ENCODE measurements around the gene TMEM207.
"Not testable (repeated sequence)": the region's sequence is repeated elsewhere in the genome, so short reads cannot be mapped to it uniquely, and the experiment has no call there.

The TMEM207 gene

DNA sequence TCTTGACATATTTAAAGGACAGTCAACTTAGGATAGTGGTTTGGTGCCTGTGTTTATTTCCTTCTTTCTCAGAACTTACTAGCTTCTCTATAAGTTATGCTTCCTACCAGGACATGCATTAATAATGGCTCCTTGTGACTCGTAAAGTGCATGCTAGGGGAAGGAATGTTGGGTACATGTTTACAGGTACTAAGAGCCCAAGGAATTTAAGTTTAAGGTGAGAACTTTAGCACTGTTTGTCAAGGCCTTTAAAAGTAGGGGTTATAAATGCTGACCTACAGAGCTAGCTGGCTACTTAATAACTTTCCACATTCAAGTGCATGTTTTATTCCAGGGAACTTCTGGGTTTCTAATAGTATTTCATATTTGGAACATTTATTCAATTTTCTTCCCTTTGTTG, at the start of gene TMEM207:
TMEM207 (minus strand) TSS at position 101 of the 400 bp plus-strand sequence; CDS start at position 9, 92 bp downstream.
- DNase-seq, result no peak

GRCh38 chr3:190499122-190499521, 49.4 kb upstream of the TMEM207 start:
- no peak for DNase-seq

GRCh38 chr3:190498293-190498692, 48.6 kb upstream of the TMEM207 start:
- DNase-seq, result no peak

DNA sequence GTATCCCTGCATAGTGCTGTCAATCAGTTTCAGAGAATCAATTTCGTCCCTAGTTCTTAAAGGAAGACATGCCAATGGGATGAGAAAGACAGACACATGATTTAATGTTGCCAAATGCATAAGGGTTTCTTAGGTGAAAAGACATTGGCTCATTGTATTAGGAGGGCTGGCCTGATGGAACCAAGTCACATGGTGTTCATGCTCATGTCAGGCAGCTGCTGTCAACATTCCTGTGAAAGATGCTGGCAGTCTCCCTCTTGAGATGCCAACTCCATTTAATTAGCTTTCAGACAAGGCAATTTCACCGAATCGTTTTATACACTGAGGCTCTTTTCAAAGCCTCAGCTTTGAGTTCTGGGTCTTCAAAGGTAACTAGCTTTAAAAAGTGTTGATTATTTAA, 48.1 kb upstream of the TMEM207 start:
- DNase-seq, result no peak

DNA sequence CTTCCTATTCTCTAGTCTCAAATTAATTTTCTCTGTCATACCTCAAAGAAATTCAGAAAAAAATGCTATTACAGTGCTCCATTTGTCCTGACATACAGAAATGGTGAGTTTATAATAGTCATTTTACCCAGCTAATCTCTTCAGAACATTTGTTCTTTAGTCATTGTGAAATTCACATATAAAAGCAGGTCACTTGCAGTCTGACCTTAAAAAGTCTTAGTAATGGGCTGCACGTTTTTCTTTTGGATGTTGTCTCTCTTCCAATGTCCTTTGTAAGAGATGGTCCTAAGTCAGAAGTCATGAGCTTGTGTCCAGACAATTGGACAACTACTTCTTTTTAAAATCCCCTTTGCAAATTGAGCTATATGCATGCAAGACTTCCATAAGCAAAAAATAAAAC, 47.2 kb upstream of the TMEM207 start:
- no peak for DNase-seq

DNA sequence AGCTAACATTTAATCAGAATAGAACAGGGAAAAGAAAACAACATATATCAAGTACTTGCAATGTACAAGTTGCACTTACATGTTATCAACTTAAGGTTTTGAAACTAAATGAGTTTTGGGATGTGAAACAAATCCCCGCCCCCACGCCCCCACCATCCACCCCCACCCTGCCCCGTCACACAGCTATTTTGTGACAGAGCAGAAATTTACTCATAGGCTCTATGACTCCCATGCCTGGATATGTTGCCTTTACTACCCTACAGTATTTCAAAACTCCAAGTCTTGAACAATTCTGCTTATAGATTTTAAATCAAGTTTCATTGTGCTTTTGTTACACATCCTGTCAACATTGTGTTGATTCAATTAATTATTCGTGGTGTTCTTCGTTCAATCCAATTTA, 46.1 kb upstream of the TMEM207 start:
- no peak for DNase-seq

GRCh38 chr3:190495354-190495753, 45.7 kb upstream of the TMEM207 start:
- DNase-seq, result no peak

GRCh38 chr3:190494907-190495306, 45.2 kb upstream of the TMEM207 start:
- DNase-seq, result no peak

DNA sequence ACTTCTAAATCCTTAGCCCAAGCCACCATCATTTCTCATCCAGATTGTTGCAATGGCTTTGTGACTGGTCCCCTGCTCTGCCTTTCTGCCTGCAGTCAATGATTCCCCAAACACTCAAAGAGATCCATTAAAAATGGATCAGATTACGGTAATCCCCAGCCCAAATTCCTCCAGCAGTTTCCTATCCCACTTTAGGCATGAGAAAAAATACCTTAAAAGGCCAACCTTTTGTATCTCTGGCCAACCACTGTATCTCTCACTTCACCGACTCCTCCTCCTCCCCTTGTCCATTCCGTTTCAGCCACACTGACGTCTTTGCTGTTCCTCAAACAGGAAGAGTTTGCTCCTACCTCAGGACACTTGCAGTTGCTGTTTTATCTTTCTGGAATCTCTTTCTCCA, 43.3 kb upstream of the TMEM207 start:
- no peak for DNase-seq

- no peak for DNase-seq
These were observed 42.4 kb upstream of the TMEM207 start for GRCh38 chr3:190492129-190492528.

DNA sequence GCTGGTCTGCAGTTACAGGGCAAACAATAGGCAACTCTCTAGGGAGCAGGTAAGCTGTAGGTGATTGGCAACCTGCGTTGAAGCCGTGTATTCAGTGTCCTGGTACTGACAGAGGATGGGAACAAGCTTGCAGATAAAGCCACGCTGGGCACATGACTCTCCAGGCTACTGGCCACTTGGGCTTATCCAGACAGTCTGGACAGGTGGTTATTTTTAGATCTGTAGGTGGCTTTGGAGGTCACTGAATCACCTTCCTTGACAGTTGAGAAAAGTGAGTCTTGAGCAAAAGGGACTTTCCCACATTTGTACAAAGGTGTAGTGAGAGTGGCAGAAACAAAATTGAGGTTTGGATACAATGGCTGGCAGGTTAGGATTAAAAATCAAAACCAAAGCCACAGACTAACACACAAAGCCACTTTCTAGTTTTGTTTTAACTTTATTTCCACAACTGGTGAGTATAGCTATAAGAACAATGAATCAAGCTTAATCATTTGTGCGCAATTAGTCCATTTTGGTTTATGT, 41.9 kb upstream of the TMEM207 start:
- peak; percentile 7 to 41 for DNase-seq

GRCh38 chr3:190486908-190487607, 37.4 kb upstream of the TMEM207 start:
- no peak for DNase-seq

GRCh38 chr3:190486533-190486864, 36.8 kb upstream of the TMEM207 start:
- no peak for DNase-seq

DNA sequence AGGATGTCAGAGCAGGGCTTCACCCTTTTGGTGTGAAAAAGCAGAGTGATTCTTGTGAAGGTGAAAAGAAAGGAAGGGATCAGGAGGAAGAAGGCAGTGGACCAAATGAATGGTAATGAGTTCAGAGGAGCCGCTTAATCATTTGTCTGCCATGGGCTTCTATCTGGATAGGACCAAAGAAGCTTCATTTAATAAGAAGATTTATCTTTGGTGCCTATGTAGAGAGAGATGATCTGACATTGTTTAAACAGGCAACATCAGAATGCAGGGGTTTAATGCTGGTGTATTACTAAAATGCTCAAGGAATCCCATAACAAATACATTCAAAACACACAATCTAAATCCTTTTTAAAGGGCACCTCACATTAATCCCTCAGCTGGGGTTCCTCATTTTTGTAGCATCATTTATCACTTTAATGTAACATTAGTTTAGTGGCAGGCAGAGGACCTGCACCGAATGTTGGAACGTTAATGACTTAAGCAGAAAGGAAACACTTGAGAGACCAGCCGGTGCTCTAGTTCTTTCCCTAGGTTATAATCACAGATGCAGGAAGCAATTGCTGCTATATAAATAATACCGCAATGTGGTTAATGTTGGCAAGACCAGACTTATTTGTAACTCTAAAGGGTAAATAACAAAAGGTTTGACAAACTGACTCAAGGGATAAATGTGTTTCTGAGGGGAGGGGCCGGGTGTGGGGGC, 36.3 kb upstream of the TMEM207 start:
- DNase-seq, result no peak

- no peak for DNase-seq
These were observed 32.1 kb upstream of the TMEM207 start for GRCh38 chr3:190481779-190482178.

GRCh38 chr3:190473261-190473660, 23.6 kb upstream of the TMEM207 start:
- DNase-seq, result not testable (repeated sequence)

GRCh38 chr3:190467922-190468321, 18.2 kb upstream of the TMEM207 start:
- DNase-seq, result no peak

DNA sequence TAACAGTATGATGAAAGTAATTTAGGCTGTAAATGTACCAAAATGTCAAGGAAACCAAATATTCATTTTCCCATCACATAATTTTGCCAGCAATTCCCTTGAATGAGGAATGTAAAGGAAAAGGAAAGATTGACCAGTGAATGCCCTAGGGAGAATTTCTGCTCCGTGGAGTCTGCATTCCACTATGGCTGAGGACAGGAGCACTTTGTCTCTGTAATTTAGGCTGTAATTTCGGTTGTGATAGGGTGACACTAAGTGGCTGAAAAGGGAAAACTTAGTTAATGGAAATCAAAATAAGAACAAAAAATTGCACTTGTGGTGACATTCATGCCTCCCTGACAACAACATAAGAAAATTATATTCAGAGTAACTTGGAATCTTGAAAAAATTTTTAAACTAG, 8.3 kb upstream of the TMEM207 start:
- no peak for DNase-seq

DNA sequence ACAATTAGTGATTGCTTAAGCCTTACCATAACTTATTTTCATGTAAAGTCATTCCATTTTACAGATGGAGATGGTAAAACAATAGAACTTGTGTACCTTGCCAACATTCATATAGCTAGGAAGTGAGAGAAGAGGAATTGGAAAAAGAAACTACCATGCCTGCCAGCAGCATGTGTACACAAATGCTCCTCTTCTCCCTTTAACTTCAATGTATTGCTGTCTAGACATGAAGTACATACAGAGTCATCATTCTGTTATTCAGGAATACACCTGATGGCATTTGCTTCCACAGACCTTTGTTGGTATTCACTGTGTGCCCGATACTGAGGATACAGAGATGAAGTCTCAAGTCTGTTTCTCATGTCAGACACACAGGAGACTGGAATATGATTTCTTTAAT, 7.1 kb upstream of the TMEM207 start:
- DNase-seq, result no peak

DNA sequence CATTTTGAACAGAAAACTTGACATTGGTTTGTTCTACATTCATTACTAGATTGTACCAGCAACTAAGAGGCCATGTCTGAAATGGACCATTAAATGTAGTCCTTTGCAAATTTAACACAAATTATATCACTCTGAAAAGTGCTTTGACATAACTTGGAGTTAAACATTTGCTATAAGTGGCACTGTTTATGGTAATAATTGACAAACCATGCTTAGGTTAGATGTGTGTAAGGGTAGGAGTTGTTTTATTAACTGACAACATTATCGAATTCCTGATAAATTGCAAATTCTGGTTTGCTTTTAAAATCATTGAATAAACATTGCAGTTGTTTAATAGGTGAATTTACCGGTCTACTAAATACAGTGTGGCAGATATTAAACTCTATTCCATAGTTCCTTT, 6.1 kb upstream of the TMEM207 start:
- no peak for DNase-seq

- no peak for DNase-seq
These were observed 1.4 kb downstream of the TMEM207 start for GRCh38 chr3:190448256-190448655.

DNA sequence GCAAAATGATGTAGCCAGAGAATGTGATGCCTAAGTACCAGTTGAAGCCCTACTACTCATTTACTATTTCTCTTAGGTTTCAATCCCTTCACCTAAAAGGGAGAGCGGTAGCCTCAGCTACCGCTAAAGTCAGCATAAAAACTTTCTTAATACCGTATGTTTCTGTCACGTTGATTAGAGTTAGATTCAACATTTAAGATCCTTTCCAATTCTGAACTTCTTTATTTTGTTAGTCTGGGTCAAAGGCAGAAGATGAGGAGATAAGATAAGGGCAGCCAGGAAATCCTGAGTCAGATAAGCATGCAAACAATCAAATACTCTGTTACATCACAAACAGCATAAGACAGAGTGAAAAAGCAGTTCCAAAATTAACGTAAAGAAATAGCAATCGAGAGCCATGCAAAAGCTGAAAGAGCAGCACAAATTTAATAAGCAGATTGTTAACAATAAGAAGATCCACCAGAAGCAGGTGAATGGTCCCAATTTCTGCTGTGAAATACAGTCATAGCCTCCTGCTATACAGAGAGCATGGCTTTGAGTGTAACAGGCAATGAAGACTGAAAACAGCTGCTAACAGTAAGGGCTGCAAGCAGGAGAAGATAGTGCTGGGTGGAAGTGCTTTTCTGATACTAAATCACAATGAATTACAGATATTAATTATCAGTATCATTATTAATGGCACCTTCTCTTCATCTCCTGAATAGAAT, 3.0 kb downstream of the TMEM207 start:
- no peak for DNase-seq

DNA sequence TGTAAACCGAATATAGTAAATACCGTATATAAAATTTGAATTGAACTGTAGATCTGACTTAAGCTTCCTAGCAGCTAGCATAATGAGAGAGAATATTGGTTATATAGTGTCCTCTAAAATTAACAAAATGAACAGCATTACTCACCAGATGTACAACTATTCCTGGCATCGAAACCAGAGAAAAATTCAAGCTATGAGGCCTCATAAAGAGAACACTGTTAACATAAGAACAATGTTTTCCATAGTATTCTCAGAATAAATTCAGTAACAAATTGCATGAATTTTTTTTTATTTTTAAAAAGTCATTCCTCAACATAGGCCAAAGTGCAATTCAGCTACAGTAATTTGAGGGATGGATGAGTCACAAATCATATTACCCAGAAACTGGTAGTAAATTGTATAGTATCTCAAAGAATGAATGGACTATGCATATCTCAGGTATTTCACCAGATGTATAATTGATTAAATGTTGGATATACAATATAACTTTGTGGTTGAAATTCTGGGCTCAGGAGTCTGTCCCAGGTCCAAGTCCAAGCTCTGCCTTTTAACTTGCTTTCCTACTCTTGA, 5.0 kb downstream of the TMEM207 start:
- no peak for DNase-seq

DNA sequence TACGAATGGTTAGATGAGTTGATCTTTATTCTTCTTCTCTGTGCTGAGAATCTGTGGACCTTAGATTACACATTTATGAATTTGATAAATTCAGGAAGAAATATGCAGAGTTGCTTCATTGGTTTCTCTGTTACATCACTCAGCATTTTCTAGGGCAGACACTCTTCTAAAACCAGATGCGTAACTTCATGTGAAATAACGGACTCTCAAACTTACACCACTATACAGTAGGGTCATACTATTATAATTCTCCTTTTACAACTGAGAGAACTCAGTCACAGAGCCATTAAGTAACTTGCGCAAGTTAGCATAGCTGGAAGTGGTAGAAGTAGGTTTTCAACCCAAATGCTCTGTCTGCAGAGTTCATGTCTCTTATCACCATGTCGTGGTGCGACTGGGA, 5.7 kb downstream of the TMEM207 start:
- no peak for DNase-seq

Data from NCI-H526 (cell line).